Astrocyte of the spinal cord (primary cell): ENCODE results near the gene TOMM34.

Source experiments
- DNase-seq: peaks from one replicate; pipeline ENCODE4 v3.0.0; 2011; ENCODE audit warnings: low read depth, low spot score
- H3K4me3 ChIP-seq: 2 replicates; pipeline ENCODE4 v1.5.1; 2011; ENCODE audit warnings: low read depth, mild to moderate bottlenecking, low read length, moderate library complexity
- in situ Hi-C: cut with HindIII; loops from 2 replicates; pipeline ENCODE4 v1.10.0; 2017; ENCODE audit warnings: low sequenced_read_pairs
- TF ChIP-seq, protein P1 (sequence below): IDR thresholded peaks from 2 replicates; pipeline ENCODE4 v1.5.1; 2012; ENCODE audit warnings: low read depth, mild to moderate bottlenecking, low read length, inconsistent platforms

Gene TOMM34

GRCh38 chr20:44990425-44990824, 30.2 kb upstream of the TOMM34 start:
- TF ChIP-seq, protein P1, sequence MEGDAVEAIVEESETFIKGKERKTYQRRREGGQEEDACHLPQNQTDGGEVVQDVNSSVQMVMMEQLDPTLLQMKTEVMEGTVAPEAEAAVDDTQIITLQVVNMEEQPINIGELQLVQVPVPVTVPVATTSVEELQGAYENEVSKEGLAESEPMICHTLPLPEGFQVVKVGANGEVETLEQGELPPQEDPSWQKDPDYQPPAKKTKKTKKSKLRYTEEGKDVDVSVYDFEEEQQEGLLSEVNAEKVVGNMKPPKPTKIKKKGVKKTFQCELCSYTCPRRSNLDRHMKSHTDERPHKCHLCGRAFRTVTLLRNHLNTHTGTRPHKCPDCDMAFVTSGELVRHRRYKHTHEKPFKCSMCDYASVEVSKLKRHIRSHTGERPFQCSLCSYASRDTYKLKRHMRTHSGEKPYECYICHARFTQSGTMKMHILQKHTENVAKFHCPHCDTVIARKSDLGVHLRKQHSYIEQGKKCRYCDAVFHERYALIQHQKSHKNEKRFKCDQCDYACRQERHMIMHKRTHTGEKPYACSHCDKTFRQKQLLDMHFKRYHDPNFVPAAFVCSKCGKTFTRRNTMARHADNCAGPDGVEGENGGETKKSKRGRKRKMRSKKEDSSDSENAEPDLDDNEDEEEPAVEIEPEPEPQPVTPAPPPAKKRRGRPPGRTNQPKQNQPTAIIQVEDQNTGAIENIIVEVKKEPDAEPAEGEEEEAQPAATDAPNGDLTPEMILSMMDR, result no peak
- in situ Hi-C loops, result no loop called here
- H3K4me3 ChIP-seq, result no peak overlapping the region
- DNase-seq, result peak; percentile 5

GRCh38 chr20:44988631-44989171, 28.5 kb upstream of the TOMM34 start:
- DNase-seq, result no peak
- no peak overlapping the region for H3K4me3 ChIP-seq
- TF ChIP-seq, protein P1, result no peak
- in situ Hi-C loops, result no loop called here

DNA sequence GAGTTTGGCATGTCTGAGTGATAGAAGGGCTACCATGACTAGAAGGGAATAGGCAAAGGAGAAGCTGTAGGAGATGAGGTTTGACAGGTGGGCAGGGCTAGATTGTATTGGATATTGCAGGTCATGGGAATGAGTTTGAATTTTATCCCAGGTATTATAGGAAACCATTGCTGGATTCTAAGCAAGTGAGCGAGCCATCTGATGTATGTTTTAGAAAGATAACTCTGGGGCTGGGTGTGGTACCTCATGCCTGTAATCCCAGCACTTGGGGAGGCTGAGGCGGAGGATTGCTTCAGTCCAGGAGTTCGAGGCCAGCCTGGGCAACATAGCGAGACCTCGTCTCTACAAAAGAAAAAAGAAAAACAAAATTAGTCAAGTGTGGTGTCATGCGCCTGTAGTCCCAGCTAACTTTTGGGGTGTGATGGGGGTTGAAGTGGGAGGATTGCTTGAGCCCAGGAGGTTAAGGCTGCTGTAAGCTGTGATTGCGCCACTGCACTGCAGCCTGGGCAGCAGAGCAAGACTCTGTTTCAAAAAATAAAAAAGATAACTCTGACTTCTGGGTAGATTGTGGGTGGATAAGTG, 23.0 kb upstream of the TOMM34 start:
- DNase-seq, result no peak
- H3K4me3 ChIP-seq, result no peak overlapping the region
- in situ Hi-C loops, result no loop called here
- TF ChIP-seq, protein P1, result no peak

DNA sequence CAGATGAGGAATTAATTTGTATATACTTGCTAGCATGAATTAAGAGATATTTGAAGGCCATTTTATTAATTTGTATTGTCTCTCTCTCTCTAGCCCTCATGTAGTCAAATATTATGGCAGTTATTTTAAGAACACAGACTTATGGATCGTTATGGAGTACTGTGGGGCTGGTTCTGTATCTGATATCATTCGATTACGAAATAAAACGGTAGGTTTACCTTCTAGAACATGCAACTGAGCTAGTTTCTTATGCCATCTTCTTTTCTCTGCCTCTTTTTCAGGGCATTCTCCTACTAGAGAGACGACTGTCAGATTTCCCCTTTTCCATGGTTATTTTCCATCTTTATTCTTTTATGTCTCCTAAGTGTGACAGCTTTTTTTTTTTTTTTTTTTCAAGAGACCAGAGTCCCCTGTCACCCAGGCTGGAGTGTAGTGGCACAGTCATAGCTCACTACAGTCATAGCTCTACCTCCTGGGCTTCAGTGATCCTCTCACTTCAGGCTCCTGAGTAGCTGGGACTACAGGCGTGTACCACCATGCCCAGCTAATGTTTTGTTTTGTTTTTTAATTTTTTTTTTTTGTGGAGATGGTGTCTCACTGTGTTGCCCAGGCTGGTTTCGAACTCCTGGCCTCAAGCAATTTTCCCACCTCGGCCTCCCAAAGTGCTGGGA, 21.7 kb upstream of the TOMM34 start:
- no peak for DNase-seq
- TF ChIP-seq, protein P1, result no peak
- H3K4me3 ChIP-seq, result no peak overlapping the region
- in situ Hi-C loops, result no loop called here

DNA sequence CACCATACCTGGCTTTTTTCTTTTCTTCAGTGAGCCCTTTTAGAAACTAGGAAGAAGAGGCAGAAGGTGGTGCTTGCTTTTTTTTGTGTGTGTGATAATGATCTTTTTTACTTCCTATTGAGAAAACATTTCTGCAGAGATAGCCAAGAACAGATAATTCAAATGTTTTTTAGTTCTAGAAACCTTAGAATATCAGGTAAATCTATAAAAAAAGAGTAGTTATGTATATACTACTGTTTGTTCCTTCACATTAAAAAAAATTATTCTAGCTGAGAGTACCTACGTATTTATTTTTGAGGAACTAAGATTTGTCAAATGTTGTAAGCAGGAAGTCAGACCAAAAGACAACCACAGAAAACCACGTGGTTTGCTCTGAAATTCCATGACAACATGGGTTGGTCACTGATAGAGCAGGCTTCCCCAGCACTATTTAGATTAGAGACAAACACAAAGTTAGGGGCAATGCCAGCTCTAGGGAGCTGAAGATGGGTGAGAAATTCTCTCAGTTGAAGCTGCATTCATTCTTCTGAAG, 19.0 kb upstream of the TOMM34 start:
- DNase-seq, result peak; percentile 13
- TF ChIP-seq, protein P1, result no peak
- in situ Hi-C loops, result no loop called here
- no peak overlapping the region for H3K4me3 ChIP-seq

GRCh38 chr20:44976698-44977097, 16.5 kb upstream of the TOMM34 start:
- in situ Hi-C loops, result no loop called here
- TF ChIP-seq, protein P1, result no peak
- H3K4me3 ChIP-seq, result no peak overlapping the region
- DNase-seq, result no peak
